HEK293T (cell line): Measurements from ENCODE around the gene PRSS57.

Source experiments
- ARNT ChIP-seq: fragments of 450-650 bp; IDR thresholded peaks from 2 replicates; pipeline ENCODE4 v1.6.1; 2017; ENCODE audit warnings: mild to moderate bottlenecking
- BHLHE40 ChIP-seq: fragments of 450-650 bp; IDR thresholded peaks from 2 replicates; pipeline ENCODE4 v1.6.1; 2016; ENCODE audit warnings: mild to moderate bottlenecking, moderate library complexity, borderline replicate concordance
- CTBP1 ChIP-seq: fragments of 450-650 bp; IDR thresholded peaks from 2 replicates; pipeline ENCODE4 v1.6.1; 2016; ENCODE audit warnings: borderline replicate concordance
- ELF4 ChIP-seq: fragments of 450-650 bp; IDR thresholded peaks from 2 replicates; pipeline ENCODE4 v1.6.1; 2017; ENCODE audit warnings: antibody characterized with exemption
- FOXA1 ChIP-seq: fragments of 450-650 bp; IDR thresholded peaks from 2 replicates; pipeline ENCODE4 v1.6.1; 2016; ENCODE audit warnings: mild to moderate bottlenecking
- FOXK2 ChIP-seq: fragments of 450-650 bp; IDR thresholded peaks from 2 replicates; pipeline ENCODE4 v1.6.1; 2016; ENCODE audit warnings: mild to moderate bottlenecking
- FOXM1 ChIP-seq: fragments of 450-650 bp; IDR thresholded peaks from 2 replicates; pipeline ENCODE4 v1.6.1; 2017; ENCODE audit warnings: mild to moderate bottlenecking, borderline replicate concordance
- HDGF ChIP-seq: fragments of 450-650 bp; IDR thresholded peaks from 2 replicates; pipeline ENCODE4 v1.6.1; 2017; ENCODE audit warnings: antibody characterized with exemption, borderline replicate concordance
- L3MBTL2 ChIP-seq: fragments of 450-650 bp; conservative IDR thresholded peaks from 2 replicates; pipeline ENCODE4 v1.6.1; 2016; ENCODE audit warnings: mild to moderate bottlenecking
- PKNOX1 ChIP-seq: fragments of 450-650 bp; IDR thresholded peaks from 2 replicates; pipeline ENCODE4 v1.6.1; 2016
- SP1 ChIP-seq: fragments of 450-650 bp; IDR thresholded peaks from 2 replicates; pipeline ENCODE4 v1.6.1; 2017
- SUZ12 ChIP-seq: fragments of 450-650 bp; IDR thresholded peaks from 2 replicates; pipeline ENCODE4 v1.6.1; 2016; ENCODE audit warnings: mild to moderate bottlenecking
- TARDBP ChIP-seq: fragments of 450-650 bp; IDR thresholded peaks from 2 replicates; pipeline ENCODE4 v1.6.1; 2016
- ZNF384 ChIP-seq: fragments of 450-650 bp; IDR thresholded peaks from 2 replicates; pipeline ENCODE4 v1.6.1; 2016

- no peak for TF ChIP-seq FOXK2
- TF ChIP-seq ZNF384: no peak
- no peak for TF ChIP-seq BHLHE40
- no peak for TF ChIP-seq ELF4
- no peak for TF ChIP-seq CTBP1
- TF ChIP-seq TARDBP: no peak
- TF ChIP-seq HDGF: no peak
- TF ChIP-seq ARNT: no peak
- TF ChIP-seq FOXM1: no peak
- no peak for TF ChIP-seq SUZ12
- TF ChIP-seq PKNOX1: no peak
- no peak for TF ChIP-seq FOXA1
- no peak for TF ChIP-seq SP1
- TF ChIP-seq L3MBTL2: no peak
Measured at GRCh38 chr19:648904-649801, 46.1 kb downstream of the PRSS57 start.
